K562 (cell line): ENCODE measurements around the gene MMGT1. TPM values are rescaled to one million over a fixed set of nuclear protein-coding genes. Genes with fewer than 3 reads are reported as not detected.

Source experiments
- ATAC-seq: fragments of 200-7000 bp; cut with Tn5 transposase; 3 replicates; pipeline ENCODE4 v1.9.1; 2020; ENCODE audit warnings: moderate library complexity
- BruUV-seq: library from RNA; stranded (reverse); fragments of 400-500 nt; replicated peaks from 2 replicates; lab custom pipeline; 2021; lab: Mats Ljungman, UMichigan
- CTCF ChIA-PET: fragments of 300-600 bp; formaldehyde crosslinking; extraction: SDS; loops from one replicate; lab custom pipeline; 2021; ENCODE audit warnings: low intra/inter-chr PET ratio; lab: Yijun Ruan, JAX
- POLR2A ChIA-PET: fragments of 300-600, 350-650 bp; sonication (Branson Sonifier 250); formaldehyde crosslinking; extraction: SDS; loops from one replicate; lab custom pipeline; 2021; ENCODE audit warnings: antibody characterized with exemption, inconsistent platforms; lab: Yijun Ruan, JAX
- DNase-seq, 4 experiments: peaks; one replicate each; pipeline versions ENCODE4 v3.0.0 to v3.0.0-alpha.2; 2011 to 2018; ENCODE audit warnings: low spot score in 3 of 4, mixed read lengths in 3 of 4; ENCODE audit errors: extremely low read depth in 1 of 4
- FAIRE-seq: peaks from 2 replicates; lab custom pipeline; 2011; peaks lifted over from hg19 to GRCh38; lab: Jason Lieb, UNC
- H2AFZ ChIP-seq: 2 replicates; pipeline ENCODE4 v1.6.0; 2011; ENCODE audit warnings: low read depth, low read length, control low read depth, inconsistent platforms
- H3K27ac ChIP-seq: fragments of 200-600 bp; 3 replicates; pipeline ENCODE4 v1.8.0; 2011; ENCODE audit warnings: low read depth, mild to moderate bottlenecking, control low read depth, inconsistent platforms, low read length, moderate library complexity, mixed read lengths; ENCODE audit errors: extremely low read depth
- H3K27me3 ChIP-seq, 2 experiments: fragments of 300-600 bp in 1 of 2; 2 replicates in 1 of 2; 3 replicates in 1 of 2; pipeline versions ENCODE4 v1.6.0 to v1.8.0; 2011; ENCODE audit warnings: inconsistent platforms in 2 of 2, low read length in 2 of 2, mild to moderate bottlenecking in 1 of 2, mixed read lengths in 1 of 2, moderate library complexity in 1 of 2; ENCODE audit not compliant: control insufficient read depth in 2 of 2, insufficient read depth in 2 of 2
- H3K36me3 ChIP-seq: fragments of 300-600 bp; 3 replicates; pipeline ENCODE4 v1.8.0; 2011; ENCODE audit warnings: mild to moderate bottlenecking, low read length, inconsistent platforms; ENCODE audit not compliant: control insufficient read depth, insufficient read depth
- H3K4me1 ChIP-seq, 2 experiments: fragments of 200-600 bp in 1 of 2; replicated peaks in 1 of 2; 2 replicates in 1 of 2; 3 replicates in 1 of 2; pipeline versions ENCODE4 v1.5.1 to v1.8.0; 2011; ENCODE audit warnings: inconsistent platforms in 2 of 2, low read length in 2 of 2, mild to moderate bottlenecking in 1 of 2, mixed read lengths in 1 of 2, moderate library complexity in 1 of 2; ENCODE audit not compliant: control insufficient read depth in 2 of 2, insufficient read depth in 2 of 2
- H3K4me2 ChIP-seq: 2 replicates; pipeline ENCODE4 v1.6.1; 2011; ENCODE audit warnings: low read length, control low read depth, inconsistent platforms, mixed read lengths; ENCODE audit not compliant: insufficient read depth
- H3K4me3 ChIP-seq: fragments of 200-600 bp; sonication (generic), shearing (Covaris generic); 2 replicates; pipeline ENCODE4 v1.5.1; 2016; ENCODE audit warnings: control low read depth, inconsistent platforms
- H3K79me2 ChIP-seq: fragments of 200-600 bp; 3 replicates; pipeline ENCODE4 v1.8.0; 2011; ENCODE audit warnings: low read length, inconsistent platforms; ENCODE audit not compliant: control insufficient read depth, insufficient read depth
- H3K9ac ChIP-seq, 2 experiments: 2 replicates each; pipeline versions ENCODE4 v1.6.0 to v1.6.1; 2011; ENCODE audit warnings: low read depth in 2 of 2, low read length in 2 of 2, control low read depth in 1 of 2, inconsistent platforms in 1 of 2, mild to moderate bottlenecking in 1 of 2, mixed read lengths in 1 of 2; ENCODE audit not compliant: insufficient read depth in 1 of 2
- H3K9me1 ChIP-seq: one replicate; pipeline ENCODE4 v1.6.0; 2011; ENCODE audit warnings: inconsistent platforms, mild to moderate bottlenecking, low read length, moderate library complexity; ENCODE audit not compliant: control insufficient read depth, insufficient read depth
- H3K9me3 ChIP-seq: replicated peaks from 2 replicates; pipeline ENCODE4 v1.5.1; 2011; ENCODE audit warnings: low read depth, low read length, inconsistent platforms; ENCODE audit not compliant: control insufficient read depth, insufficient read depth
- H4K20me1 ChIP-seq: replicated peaks from 2 replicates; pipeline ENCODE4 v1.6.1; 2011; ENCODE audit warnings: low read length, inconsistent platforms, mixed read lengths; ENCODE audit not compliant: control insufficient read depth, insufficient read depth
- BRF2 ChIP-seq: IDR thresholded peaks from 3 replicates; pipeline ENCODE4 v1.6.1; 2011; ENCODE audit warnings: borderline replicate concordance, mild to moderate bottlenecking; ENCODE audit not compliant: insufficient read length, insufficient read depth
- CC2D1A ChIP-seq: fragments of 450-650 bp; IDR thresholded peaks from 2 replicates; pipeline ENCODE4 v1.6.1; 2017; ENCODE audit warnings: mild to moderate bottlenecking
- MECOM ChIP-seq: fragments of 250-450 bp; sonication (Bioruptor Pico); IDR thresholded peaks from 2 replicates; pipeline ENCODE4 v1.8.0; 2022; ENCODE audit warnings: inconsistent platforms
- SIN3B ChIP-seq: fragments of 450-650 bp; IDR thresholded peaks from 2 replicates; pipeline ENCODE4 v1.6.1; 2017; ENCODE audit warnings: low read depth, mild to moderate bottlenecking, moderate library complexity
- ZNF512 ChIP-seq: IDR thresholded peaks from 2 replicates; pipeline ENCODE4 v1.6.1; 2016; ENCODE audit warnings: missing genetic modification characterization, missing compliant biosample characterization
- WGBS: fragments of 100-300 bp; shearing (Covaris generic); methylation state at CpG from one replicate; pipeline ENCODE4 v1.1.6; 2016; ENCODE audit warnings: low coverage, mixed read lengths; ENCODE audit not compliant: insufficient coverage; ENCODE audit errors: missing lambda C conversion rate; 5-methylcytosine and 5-hydroxymethylcytosine counted together
- in situ Hi-C: fragments of 300-500 bp; cut with MboI; formaldehyde crosslinking; loops from 4 replicates; pipeline ENCODE4 v1.15.0; 2018; ENCODE audit warnings: inconsistent platforms, mixed read lengths
- intact Hi-C: fragments of 100-400 bp; cut with micrococcal nuclease; formaldehyde crosslinking; loops from 2 replicates; pipeline ENCODE4 v1.14.2; 2022
- polyA plus RNA-seq, 8 experiments: library from polyadenylated mRNA; depleted of rRNA in 4 of 8; stranded (reverse) in 5 of 8; unstranded in 3 of 8; fragments of >200 nt; fragmentation: Nextera tagmentation in 2 of 8; fragmentation: Illumina TruSeq in 1 of 8; extraction: Ambion mirVana in 2 of 8; extraction: Trizol in 1 of 8; gene quantifications; 2 replicates each; pipeline versions ENCODE4 v1.2.1 to v1.2.3, GENCODE V29; 2011 to 2014; ENCODE audit warnings: inconsistent platforms in 1 of 8, missing spikeins in 1 of 8
- total RNA-seq, 7 experiments: library from RNA; depleted of rRNA in 6 of 7; stranded (reverse); fragments of >200 nt in 6 of 7; fragmentation: Illumina TruSeq in 2 of 7; extraction: Trizol in 2 of 7; gene quantifications; 2 replicates each; pipeline versions ENCODE4 v1.2.1 to v1.2.3, GENCODE V29; 2011 to 2021; ENCODE audit warnings: low replicate concordance in 1 of 7

The MMGT1 gene
- total and polyA plus RNA-seq, 9 of the 15 experiments (the other 6 are each of a cell fraction or from before 2014, with no cell fraction given): 11.3 to 25.4 (median 22.5) TPM

GRCh38 chrX:135988245-135988644, 14.5 kb upstream of the MMGT1 start:
- H3K9me1 ChIP-seq: no peaks in the 10 kb centered on the region
- H3K4me2 ChIP-seq: no peak overlapping the region
- no peaks in the 10 kb centered on the region for H3K27me3 ChIP-seq
- intact Hi-C loops (no loop called here), in situ Hi-C loops (no loop called here)
- H3K27ac ChIP-seq: no peak overlapping the region
- no peak overlapping the region for H3K4me3 ChIP-seq
- H2AFZ ChIP-seq: no peak overlapping the region
- H3K79me2 ChIP-seq: peaks cover 33% of the 10 kb centered on the region
- H3K9me3 ChIP-seq: no peaks in the 10 kb centered on the region
- TF ChIP-seq BRF2 (no peak), CC2D1A (no peak), SIN3B (no peak), MECOM (no peak), ZNF512 (peak; percentile 72)
- FAIRE-seq (no peak), ATAC-seq (no peak), DNase-seq (no peak)
- H4K20me1 ChIP-seq: no peaks in the 10 kb centered on the region
- POLR2A ChIA-PET: no interaction called here
- H3K9ac ChIP-seq: no peak overlapping the region
- H3K4me1 ChIP-seq: peaks cover 7 to 16% of the 10 kb centered on the region in 2 experiments; a peak in 3 of 5 replicates
- 93% methylated on average over 3 of the region's 4 CpGs for WGBS
- no peaks in the 10 kb centered on the region for H3K36me3 ChIP-seq
- CTCF ChIA-PET: no interaction called here
- BruUV-seq: no TSS peak
